H1 (cell line): ENCODE data around the gene MAPK13. TPM values are rescaled to one million over a fixed set of nuclear protein-coding genes. Genes with fewer than 3 reads are reported as not detected.

ENCODE experiments used
- CTCF ChIA-PET: fragments of 300-600 bp; sonication (Branson Sonifier 250); formaldehyde crosslinking; loops from one replicate; lab custom pipeline; 2021; ENCODE audit not compliant: partially characterized antibody; lab: Charles Lee
- POLR2A ChIA-PET: fragments of 300-600 bp; sonication (Branson Sonifier 250); formaldehyde crosslinking; loops from one replicate; lab custom pipeline; 2021; ENCODE audit warnings: inconsistent platforms; ENCODE audit not compliant: partially characterized antibody; lab: Charles Lee
- DNase-seq, 2 experiments: peaks; one replicate each; pipeline versions ENCODE4 v3.0.0 to v3.0.0-alpha.2; 2010 to 2022; ENCODE audit warnings: low spot score in 2 of 2, low read depth in 1 of 2, mixed read lengths in 1 of 2
- FAIRE-seq: peaks from 2 replicates; lab custom pipeline; 2011; peaks lifted over from hg19 to GRCh38; lab: Jason Lieb, UNC
- H2AFZ ChIP-seq: 2 replicates; pipeline ENCODE4 v1.8.1; 2012; ENCODE audit warnings: low read length, inconsistent platforms
- H2AK5ac ChIP-seq: 2 replicates; pipeline ENCODE4 v1.6.1; 2013; ENCODE audit warnings: low read depth, low read length
- H2BK120ac ChIP-seq: replicated peaks from 2 replicates; pipeline ENCODE3; 2013; ENCODE audit warnings: low read depth, low read length, inconsistent platforms
- H2BK12ac ChIP-seq: 2 replicates; pipeline ENCODE4 v1.6.1; 2013; ENCODE audit warnings: low read depth, low read length
- H2BK15ac ChIP-seq: 2 replicates; pipeline ENCODE4 v1.6.1; 2013; ENCODE audit warnings: low read length
- H2BK20ac ChIP-seq: 2 replicates; pipeline ENCODE4 v1.6.1; 2013; ENCODE audit warnings: low read length
- H2BK5ac ChIP-seq: 2 replicates; pipeline ENCODE4 v1.6.1; 2013; ENCODE audit warnings: low read depth, low read length
- H3K14ac ChIP-seq: 2 replicates; pipeline ENCODE4 v1.6.1; 2013; ENCODE audit warnings: inconsistent platforms; ENCODE audit not compliant: insufficient read length
- H3K18ac ChIP-seq: 2 replicates; pipeline ENCODE4 v1.6.1; 2013; ENCODE audit warnings: low read length; ENCODE audit errors: extremely low read depth
- H3K23ac ChIP-seq: 2 replicates; pipeline ENCODE4 v1.6.1; 2013; ENCODE audit warnings: inconsistent platforms; ENCODE audit not compliant: insufficient read length
- H3K23me2 ChIP-seq: 2 replicates; pipeline ENCODE4 v1.6.1; 2013; ENCODE audit warnings: low read depth, low read length
- H3K27ac ChIP-seq: 2 replicates; pipeline ENCODE4 v1.6.1; 2011; ENCODE audit warnings: low read depth, low read length, inconsistent platforms
- H3K27me3 ChIP-seq, 4 experiments: replicated peaks in 1 of 4; 1 replicate in 1 of 4; 2 replicates in 3 of 4; pipeline versions ENCODE4 v1.6.1 to v1.8.1; 2011 to 2013; ENCODE audit warnings: low read length in 3 of 4, mild to moderate bottlenecking in 3 of 4, inconsistent platforms in 2 of 4, mixed read lengths in 2 of 4, moderate library complexity in 1 of 4; ENCODE audit not compliant: control insufficient read depth in 3 of 4, insufficient read depth in 3 of 4; ENCODE audit errors: extremely low read depth in 1 of 4
- H3K36me3 ChIP-seq, 4 experiments: 2 replicates each; pipeline versions ENCODE4 v1.6.1 to v1.8.1; 2011 to 2013; ENCODE audit warnings: mild to moderate bottlenecking in 4 of 4, low read length in 3 of 4, moderate library complexity in 2 of 4, control low read depth in 1 of 4, inconsistent platforms in 1 of 4; ENCODE audit not compliant: insufficient read depth in 4 of 4, control insufficient read depth in 2 of 4
- H3K4ac ChIP-seq: replicated peaks from 2 replicates; pipeline ENCODE3; 2013; ENCODE audit warnings: low read length, low read depth, mixed read lengths, inconsistent platforms; ENCODE audit not compliant: insufficient read length
- H3K4me1 ChIP-seq, 4 experiments: replicated peaks in 1 of 4; 1 replicate in 1 of 4; 2 replicates in 3 of 4; pipeline versions ENCODE4 v1.6.1 to v1.8.1; 2011 to 2013; ENCODE audit warnings: low read length in 3 of 4, inconsistent platforms in 2 of 4, mixed read lengths in 1 of 4; ENCODE audit not compliant: insufficient read depth in 4 of 4, control insufficient read depth in 3 of 4
- H3K4me2 ChIP-seq, 2 experiments: 2 replicates each; pipeline versions ENCODE4 v1.6.1 to v1.8.1; 2011 to 2013; ENCODE audit warnings: low read depth in 2 of 2, low read length in 2 of 2, control low read depth in 1 of 2, inconsistent platforms in 1 of 2, mild to moderate bottlenecking in 1 of 2; ENCODE audit not compliant: insufficient read depth in 1 of 2
- H3K4me3 ChIP-seq, 4 experiments: fragments of 200-600, 300-600 bp in 1 of 4; sonication (generic), shearing (Covaris generic), sonication (Bioruptor Twin) in 1 of 4; 2 replicates each; pipeline versions ENCODE4 v1.5.1 to v1.8.1; 2011 to 2016; ENCODE audit warnings: low read length in 4 of 4, low read depth in 3 of 4, control low read depth in 2 of 4, inconsistent platforms in 2 of 4, mild to moderate bottlenecking in 2 of 4, mixed read lengths in 1 of 4, moderate library complexity in 1 of 4; ENCODE audit not compliant: insufficient read depth in 2 of 4; ENCODE audit errors: extremely low read depth in 1 of 4
- H3K56ac ChIP-seq: replicated peaks from 2 replicates; pipeline ENCODE3; 2013; ENCODE audit warnings: low read depth, mild to moderate bottlenecking, mixed read lengths, low read length, inconsistent platforms; ENCODE audit not compliant: insufficient read length
- H3K79me1 ChIP-seq: 2 replicates; pipeline ENCODE4 v1.6.1; 2013; ENCODE audit warnings: low read depth, low read length, control low read depth
- H3K79me2 ChIP-seq, 2 experiments: 2 replicates each; pipeline versions ENCODE4 v1.6.1 to v1.8.1; 2012 to 2013; ENCODE audit warnings: low read length in 2 of 2, mild to moderate bottlenecking in 2 of 2, inconsistent platforms in 1 of 2; ENCODE audit not compliant: insufficient read depth in 2 of 2, control insufficient read depth in 1 of 2
- H3K9ac ChIP-seq, 4 experiments: replicated peaks in 1 of 4; 1 replicate in 1 of 4; 2 replicates in 3 of 4; pipeline versions ENCODE4 v1.6.1 to v1.8.1; 2011 to 2013; ENCODE audit warnings: low read depth in 3 of 4, low read length in 3 of 4, control low read depth in 2 of 4, mild to moderate bottlenecking in 2 of 4, moderate library complexity in 2 of 4, inconsistent platforms in 1 of 4; ENCODE audit errors: extremely low read depth in 1 of 4
- H3K9me3 ChIP-seq, 2 experiments: 2 replicates each; pipeline versions ENCODE4 v1.6.1 to v1.8.1; 2012 to 2013; ENCODE audit warnings: mild to moderate bottlenecking in 2 of 2, moderate library complexity in 2 of 2, control low read depth in 1 of 2, inconsistent platforms in 1 of 2, low read depth in 1 of 2, low read length in 1 of 2, mixed read lengths in 1 of 2; ENCODE audit not compliant: insufficient read depth in 2 of 2
- H4K20me1 ChIP-seq, 2 experiments: replicated peaks in 1 of 2; 2 replicates each; pipeline versions ENCODE3 to v1.8.1; 2011 to 2013; ENCODE audit warnings: inconsistent platforms in 2 of 2, low read length in 2 of 2, mild to moderate bottlenecking in 1 of 2; ENCODE audit not compliant: insufficient read depth in 2 of 2, control insufficient read depth in 1 of 2
- H4K5ac ChIP-seq: 2 replicates; pipeline ENCODE4 v1.6.1; 2013; ENCODE audit warnings: low read length, low read depth, mixed read lengths, inconsistent platforms; ENCODE audit not compliant: insufficient read length
- H4K8ac ChIP-seq: 2 replicates; pipeline ENCODE4 v1.8.0; 2013; ENCODE audit warnings: mild to moderate bottlenecking, moderate library complexity, low read length, inconsistent platforms; ENCODE audit not compliant: insufficient read depth; ENCODE audit errors: extremely low read depth
- H4K91ac ChIP-seq: replicated peaks from 2 replicates; pipeline ENCODE3; 2013; ENCODE audit warnings: low read length, mixed read lengths, inconsistent platforms; ENCODE audit not compliant: insufficient read length
- CEBPB ChIP-seq: IDR thresholded peaks from 2 replicates; pipeline ENCODE4 v1.6.1; 2012; ENCODE audit warnings: low read depth, low read length
- KDM5A ChIP-seq: fragments of 200-600 bp; IDR thresholded peaks from 2 replicates; pipeline ENCODE4 v1.7.1; 2012; ENCODE audit warnings: mild to moderate bottlenecking, low read length, inconsistent platforms, mixed read lengths
- RXRA ChIP-seq: IDR thresholded peaks from 2 replicates; pipeline ENCODE4 v1.6.1; 2011; ENCODE audit warnings: low read depth, mild to moderate bottlenecking, low read length, moderate library complexity; ENCODE audit not compliant: insufficient read depth
- SIX5 ChIP-seq: IDR thresholded peaks from 2 replicates; pipeline ENCODE4 v1.6.1; 2011; ENCODE audit warnings: mild to moderate bottlenecking, low read depth, low read length
- SP1 ChIP-seq: IDR thresholded peaks from 2 replicates; pipeline ENCODE4 v1.6.1; 2011; ENCODE audit warnings: low read depth, low read length
- SRF ChIP-seq: IDR thresholded peaks from 2 replicates; pipeline ENCODE4 v1.6.1; 2011; ENCODE audit warnings: mild to moderate bottlenecking, low read depth, low read length, moderate library complexity
- TAF7 ChIP-seq: optimal IDR thresholded peaks from 2 replicates; pipeline ENCODE3; 2011; ENCODE audit warnings: low read depth, mild to moderate bottlenecking, inconsistent platforms, low read length, moderate library complexity, borderline replicate concordance
- WGBS, 2 experiments: shearing (Covaris generic) in 1 of 2; methylation state at CpG; one replicate each; pipeline versions ENCODE4 v1.1.6 to v1.1.7; 2013 to 2015; ENCODE audit warnings: low lambda C conversion rate in 2 of 2, mixed read lengths in 2 of 2, inconsistent platforms in 1 of 2, low coverage in 1 of 2, missing lambda C conversion rate in 1 of 2; ENCODE audit not compliant: insufficient replicate concordance in 2 of 2, insufficient coverage in 1 of 2, insufficient read length in 1 of 2; ENCODE audit errors: extremely low coverage in 1 of 2, missing lambda C conversion rate in 1 of 2; 5-methylcytosine and 5-hydroxymethylcytosine counted together
- polyA plus RNA-seq, 7 experiments: library from polyadenylated mRNA; depleted of rRNA in 3 of 7; stranded (reverse) in 5 of 7; unstranded in 2 of 7; fragments of >200 nt in 5 of 7; fragments of 200-250 nt in 2 of 7; gene quantifications; 1 replicate in 5 of 7; 2 replicates in 1 of 7; 4 replicates in 1 of 7; pipeline versions ENCODE4 v1.2.1 to v1.2.3, GENCODE V29; 2011 to 2013; ENCODE audit warnings: missing spikeins in 2 of 7, mixed read lengths in 2 of 7
- total RNA-seq: library from RNA; stranded (reverse); fragmentation: NEBNext Ultra II Directional; extraction: Animal tissue kit (Norgen Biotek cat#: 25700); gene quantifications from 2 replicates; pipeline ENCODE4 v1.2.1, GENCODE V29; 2021
- TF ChIP-seq, protein P1 (sequence below): IDR thresholded peaks from 2 replicates; pipeline ENCODE4 v1.6.1; 2012; ENCODE audit warnings: inconsistent platforms
- TF ChIP-seq, protein P2 (sequence below): IDR thresholded peaks from 2 replicates; pipeline ENCODE4 v1.6.1; 2012; ENCODE audit warnings: inconsistent platforms

MAPK13 gene
- total and polyA plus RNA-seq, 2 of the 8 experiments (the other 6 are each of a cell fraction or from before 2014, with no cell fraction given) = 10.1 to 14.1 TPM

DNA sequence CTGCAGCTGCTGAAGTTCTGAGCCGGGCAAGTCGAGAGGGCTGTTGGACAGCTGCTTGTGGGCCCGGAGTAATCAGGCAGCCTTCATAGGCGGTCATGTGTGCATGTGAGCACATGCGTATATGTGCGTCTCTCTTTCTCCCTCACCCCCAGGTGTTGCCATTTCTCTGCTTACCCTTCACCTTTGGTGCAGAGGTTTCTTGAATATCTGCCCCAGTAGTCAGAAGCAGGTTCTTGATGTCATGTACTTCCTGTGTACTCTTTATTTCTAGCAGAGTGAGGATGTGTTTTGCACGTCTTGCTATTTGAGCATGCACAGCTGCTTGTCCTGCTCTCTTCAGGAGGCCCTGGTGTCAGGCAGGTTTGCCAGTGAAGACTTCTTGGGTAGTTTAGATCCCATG is 21.2 kb upstream of the MAPK13 start:
- peaks cover 0 to 2% of the 10 kb centered on the region in 2 experiments for H4K20me1 ChIP-seq
- no peak overlapping the region for H3K4me3 ChIP-seq
- ChIA-PET CTCF (interaction anchor here (1.1 kb wide), 1 partner anchor 12 kb away, joined by 3 read pairs; no protein-coding TSS in a partner anchor), POLR2A (no interaction called here)
- H2BK15ac ChIP-seq = no peak overlapping the region
- no peak overlapping the region for H2BK12ac ChIP-seq
- H3K23ac ChIP-seq = no peak overlapping the region
- H3K4ac ChIP-seq = no peak overlapping the region
- H3K79me2 ChIP-seq = no peaks in the 10 kb centered on the region
- no peaks in the 10 kb centered on the region for H3K27me3 ChIP-seq
- WGBS, 2 experiments = 85% methylated on average over 7 of the region's 7 CpGs; no CpG with 5 or more reads in 1 of the 2 experiments
- H2BK20ac ChIP-seq = no peak overlapping the region
- H3K79me1 ChIP-seq = no peaks in the 10 kb centered on the region
- H3K23me2 ChIP-seq = no peaks in the 10 kb centered on the region; the same call in 1 of the 2 replicates
- H3K56ac ChIP-seq = no peak overlapping the region
- TF ChIP-seq TAF7 (no peak), SIX5 (no peak), SRF (no peak), CEBPB (no peak), RXRA (no peak), KDM5A (no peak), SP1 (no peak)
- TF ChIP-seq, protein P1, sequence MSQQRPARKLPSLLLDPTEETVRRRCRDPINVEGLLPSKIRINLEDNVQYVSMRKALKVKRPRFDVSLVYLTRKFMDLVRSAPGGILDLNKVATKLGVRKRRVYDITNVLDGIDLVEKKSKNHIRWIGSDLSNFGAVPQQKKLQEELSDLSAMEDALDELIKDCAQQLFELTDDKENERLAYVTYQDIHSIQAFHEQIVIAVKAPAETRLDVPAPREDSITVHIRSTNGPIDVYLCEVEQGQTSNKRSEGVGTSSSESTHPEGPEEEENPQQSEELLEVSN = no peak
- TF ChIP-seq, protein P2, sequence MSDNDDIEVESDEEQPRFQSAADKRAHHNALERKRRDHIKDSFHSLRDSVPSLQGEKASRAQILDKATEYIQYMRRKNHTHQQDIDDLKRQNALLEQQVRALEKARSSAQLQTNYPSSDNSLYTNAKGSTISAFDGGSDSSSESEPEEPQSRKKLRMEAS = no peak
- no peak overlapping the region for H3K9ac ChIP-seq
- peaks cover 0 to 25% (median 14%) of the 10 kb centered on the region in 4 experiments; a peak in 6 of 8 replicates for H3K36me3 ChIP-seq
- FAIRE-seq = no peak
- no peak overlapping the region for H4K8ac ChIP-seq
- no peak for DNase-seq
- H4K5ac ChIP-seq = no peak overlapping the region
- no peak overlapping the region for H3K18ac ChIP-seq
- no peak overlapping the region for H3K14ac ChIP-seq
- no peak overlapping the region for H4K91ac ChIP-seq
- H2BK120ac ChIP-seq = no peak overlapping the region
- no peak overlapping the region for H3K27ac ChIP-seq
- no peaks in the 10 kb centered on the region for H3K9me3 ChIP-seq
- H2AFZ ChIP-seq = no peak overlapping the region
- H2BK5ac ChIP-seq = no peak overlapping the region
- no peak overlapping the region for H2AK5ac ChIP-seq
- peaks cover 0 to 3% (median 0%) of the 10 kb centered on the region in 4 experiments; a peak in 2 of 7 replicates for H3K4me1 ChIP-seq
- H3K4me2 ChIP-seq = no peak overlapping the region
